Left renal pelvis (tissue), 4 donors: ENCODE measurements around the gene HAUS2. TPM values are rescaled to one million over a fixed set of nuclear protein-coding genes. Genes with fewer than 3 reads are reported as not detected.
A peak's percentile ranks its signal among the peaks of the same experiment; 100 is the strongest.
"Not testable (repeated sequence)": the region's sequence is repeated elsewhere in the genome, so short reads cannot be mapped to it uniquely, and the experiment has no call there.

Source experiments
- DNase-seq, 4 donors: peaks; one replicate each; pipeline ENCODE4 v3.0.0-alpha.2; 2013; ENCODE audit warnings: low read depth in 4 of 4, low spot score in 3 of 4
- polyA plus RNA-seq, 4 donors: library from polyadenylated mRNA; unstranded; fragments of 120-200 nt; gene quantifications; one replicate each; pipeline ENCODE4 v1.2.1, GENCODE V29; 2013; ENCODE audit not compliant: insufficient read length in 4 of 4

HAUS2 gene
- 10 to 100 TPM; 22.1 to 32.4 (median 27.1) TPM for polyA plus RNA-seq

DNA sequence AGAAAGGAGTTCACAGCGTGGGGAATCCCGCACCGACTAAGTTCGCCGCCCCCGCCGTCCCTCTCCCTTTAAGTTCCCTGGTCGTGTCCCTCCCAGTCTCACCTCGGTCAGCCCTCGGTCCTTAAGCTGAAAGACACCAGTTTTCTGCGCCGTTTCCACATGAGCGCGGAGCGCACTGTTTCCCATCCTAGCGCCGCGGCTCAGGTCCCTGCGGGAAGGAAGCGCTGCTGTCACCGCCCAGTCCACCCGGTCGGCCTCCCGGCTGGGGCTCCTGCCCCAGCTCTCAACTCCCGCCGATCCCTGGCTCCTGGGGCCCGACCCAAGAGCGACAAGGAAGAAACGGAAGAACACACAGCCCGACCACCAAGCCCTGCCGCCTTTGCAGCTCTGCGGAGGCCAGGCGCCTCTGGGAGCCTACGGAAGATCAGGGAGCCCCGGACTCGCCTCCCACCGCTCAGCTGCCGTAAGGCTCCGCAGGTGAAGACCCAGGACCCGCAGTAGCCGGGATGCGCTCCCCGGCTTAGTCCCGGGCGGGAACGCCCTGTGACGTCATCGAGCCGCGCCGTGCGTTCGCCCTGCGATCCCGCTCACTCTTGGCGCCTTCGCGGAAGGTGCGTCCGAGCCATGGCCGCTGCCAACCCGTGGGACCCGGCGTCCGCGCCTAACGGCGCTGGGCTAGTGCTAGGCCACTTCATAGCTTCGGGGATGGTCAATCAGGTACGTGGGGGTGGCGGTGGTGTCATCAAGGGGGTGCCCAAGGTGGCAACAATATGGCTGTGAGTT lies at the start of gene HAUS2, which contains the start of gene LRRC57:
Gene HAUS2, plus strand, starts transcription at position 590 of the 783 bp plus-strand sequence. Its CDS starts 35 bp downstream, at position 625.
Gene LRRC57, minus strand, starts transcription at position 545 of the 783 bp plus-strand sequence. Its CDS starts 359 bp downstream, at position 186.
- DNase-seq: peak; percentile 68 to 78 (median 78)

DNA sequence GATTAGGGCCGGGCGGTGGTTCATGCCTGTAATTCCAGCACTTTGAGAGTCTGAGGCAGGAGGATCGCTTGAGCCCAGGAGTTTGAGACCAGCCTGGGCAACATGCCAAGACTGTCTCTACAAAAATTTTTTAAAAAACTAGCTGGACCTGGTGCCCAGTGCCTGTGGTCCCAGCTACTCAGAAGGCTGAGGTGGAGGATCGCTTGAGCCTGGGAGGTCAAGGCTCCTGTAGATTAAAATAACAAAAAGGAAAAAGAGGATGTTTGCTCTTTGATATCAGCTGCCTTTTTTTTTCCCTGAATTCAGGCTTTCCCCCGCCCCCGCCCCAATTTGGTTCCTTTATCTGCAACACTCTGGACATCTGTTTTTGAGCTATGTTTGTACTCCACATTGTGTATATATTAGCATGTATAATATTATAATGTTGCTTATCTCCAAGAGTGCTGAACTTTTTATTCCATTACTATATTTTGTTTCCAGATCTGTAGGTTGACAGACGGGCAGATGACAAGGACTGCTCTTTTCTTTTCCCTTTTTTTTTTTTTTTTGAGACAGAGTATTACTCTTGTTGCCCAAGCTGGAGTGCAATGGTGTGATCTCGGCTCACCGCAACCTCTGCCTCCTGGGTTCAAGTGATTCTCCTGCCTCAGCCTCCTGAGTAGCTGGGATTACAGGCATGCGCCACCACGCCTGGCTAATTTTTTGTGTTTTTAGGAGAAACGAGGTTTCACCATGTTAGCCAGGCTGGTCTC lies 48.6 kb upstream of the HAUS2 start:
- no peak for DNase-seq

DNA sequence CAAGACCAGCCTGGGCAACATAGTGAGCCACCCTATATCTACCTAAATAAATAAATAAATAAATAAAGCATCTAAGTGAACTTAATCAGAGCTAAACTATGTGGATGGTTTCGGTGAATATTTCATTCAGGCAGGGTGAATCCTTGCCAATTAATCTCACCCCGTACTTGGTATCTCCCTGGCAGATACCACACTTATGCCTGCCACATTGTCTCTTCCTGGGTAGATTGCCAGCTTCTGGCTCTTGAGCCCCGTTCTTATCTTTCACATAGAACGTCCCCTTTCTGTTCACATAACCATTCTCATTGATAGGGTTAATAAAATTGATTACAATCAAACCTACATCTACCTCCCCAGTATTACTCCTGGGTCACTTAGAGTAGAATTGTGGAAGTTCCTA lies 46.2 kb upstream of the HAUS2 start:
- no peak for DNase-seq

DNA sequence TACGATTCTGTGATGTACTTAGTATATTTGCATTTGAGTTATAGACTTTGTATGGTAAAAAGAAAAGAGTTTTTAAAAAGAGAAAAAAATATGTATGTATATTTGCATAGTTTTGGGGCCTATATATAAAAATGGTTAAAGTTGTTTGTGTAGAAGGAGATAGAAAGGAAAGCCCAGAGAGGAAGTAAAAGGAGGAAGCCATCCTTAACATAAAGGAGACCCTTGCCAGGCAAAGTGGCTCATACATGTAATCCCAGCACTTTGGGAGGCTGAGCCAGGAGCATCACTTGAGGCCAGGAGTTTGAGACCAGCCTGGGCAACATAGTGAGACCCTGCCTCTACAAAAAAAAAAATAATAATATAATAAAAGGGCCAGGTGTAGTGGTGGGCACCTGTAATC lies 44.8 kb upstream of the HAUS2 start:
- DNase-seq: no peak

DNA sequence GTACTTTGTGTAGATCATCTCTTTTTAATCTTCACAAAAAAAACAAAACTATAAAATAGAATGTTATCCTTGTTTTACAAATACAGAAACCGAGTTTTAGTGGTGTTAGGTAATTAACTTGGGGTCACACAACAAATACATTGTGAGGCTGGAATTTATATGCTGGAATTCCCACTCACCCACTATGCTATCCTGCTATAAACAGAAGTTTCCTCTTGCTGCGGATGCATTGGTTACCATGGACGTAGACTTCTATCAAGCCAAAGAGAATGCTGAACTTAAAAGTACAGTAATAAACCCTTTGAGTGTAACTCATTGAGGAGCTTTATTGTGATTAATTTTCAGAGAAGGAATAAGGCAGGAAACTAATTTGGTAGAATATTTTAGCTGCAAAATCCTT lies 44.0 kb upstream of the HAUS2 start:
- DNase-seq: no peak

DNA sequence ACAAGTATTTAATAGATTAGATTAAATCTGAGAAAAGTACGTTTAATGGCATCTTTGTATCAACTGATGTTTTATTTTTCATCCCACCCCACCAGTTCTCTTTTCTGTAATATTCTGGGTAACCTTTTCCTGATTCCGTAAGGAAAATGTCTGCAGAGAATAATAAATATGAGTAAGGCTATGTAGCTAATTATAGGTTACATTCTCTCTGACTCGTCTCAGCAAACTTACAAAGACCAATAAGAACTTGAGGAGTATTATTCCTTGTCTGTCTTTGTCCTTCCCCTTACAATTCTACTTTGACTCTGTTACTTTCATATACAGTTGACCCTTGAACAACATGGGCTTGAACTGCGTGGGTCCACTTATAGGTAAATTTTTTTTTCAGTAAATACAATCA lies 41.1 kb upstream of the HAUS2 start:
- DNase-seq: no peak

DNA sequence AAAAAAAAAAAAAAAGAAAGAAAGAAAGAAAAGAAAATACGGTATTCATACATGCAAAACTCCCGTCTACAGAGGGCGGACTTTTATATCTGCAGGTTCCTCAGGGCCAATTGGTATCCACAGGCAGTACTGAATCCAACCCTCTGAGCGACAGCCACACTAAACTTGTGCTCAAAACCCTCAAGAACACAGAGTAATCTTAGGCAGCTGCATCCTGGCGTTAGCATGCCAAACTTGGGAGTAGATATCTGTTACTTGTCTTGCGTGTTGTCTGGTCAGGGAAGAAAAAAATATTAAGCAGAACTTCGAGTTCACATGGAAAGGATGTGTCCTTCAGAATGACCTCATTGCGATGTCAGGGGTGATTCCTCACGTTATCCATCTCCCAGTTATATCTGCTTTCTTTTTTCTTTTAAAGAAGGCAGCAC lies 40.4 kb upstream of the HAUS2 start:
- no peak for DNase-seq

DNA sequence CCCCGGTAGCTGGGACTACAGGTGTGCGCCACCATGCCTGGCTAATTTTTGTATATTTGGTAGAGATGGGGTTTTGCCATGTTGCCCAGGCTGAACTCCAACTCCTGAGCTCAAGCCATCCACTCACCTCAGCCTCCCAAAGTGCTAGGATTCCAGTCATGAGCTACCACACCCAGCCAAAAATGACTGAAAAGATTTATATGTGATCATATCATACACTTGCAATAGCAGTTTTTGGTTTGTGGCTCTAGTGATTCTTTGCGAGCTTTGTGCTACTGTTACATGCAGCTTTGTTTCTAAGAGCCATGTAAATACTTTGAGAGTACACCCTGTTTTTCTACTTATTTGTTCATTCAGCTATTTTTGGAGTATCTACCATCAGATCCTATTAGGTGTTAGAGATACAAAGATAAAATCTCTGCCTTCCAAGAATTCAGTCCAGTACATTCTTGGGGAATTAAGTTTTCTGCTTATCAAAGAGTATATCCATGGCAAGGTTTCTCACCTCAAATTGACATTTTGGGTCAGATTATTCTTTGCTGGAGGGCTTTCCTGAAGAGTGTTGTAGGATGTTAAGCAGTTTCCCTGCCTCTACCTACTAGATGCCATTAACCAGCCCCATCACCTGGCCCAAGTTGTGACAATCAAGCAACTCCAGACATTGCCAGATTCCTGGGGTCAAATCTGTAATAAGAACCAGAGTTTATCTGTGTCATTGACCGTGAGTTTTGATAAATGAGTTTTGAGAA lies 38.2 kb upstream of the HAUS2 start:
- no peak for DNase-seq

DNA sequence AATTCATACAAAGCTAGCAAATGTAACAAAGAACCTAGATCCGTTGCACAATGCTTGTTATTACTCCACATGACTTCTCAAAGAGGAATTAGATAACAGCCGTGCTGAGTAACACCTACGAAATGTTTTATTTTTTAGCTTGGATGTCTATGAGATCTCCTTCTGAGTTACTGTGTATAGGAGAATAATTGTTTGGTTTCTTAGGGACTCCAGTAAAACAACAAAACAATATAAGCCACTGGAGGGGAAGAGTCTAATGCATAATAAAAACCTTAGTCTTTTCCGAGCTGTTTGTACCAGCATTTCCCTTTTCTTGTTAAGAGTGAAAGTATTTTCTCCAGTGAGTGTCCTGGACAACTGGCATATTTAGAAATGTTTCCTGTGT lies 37.6 kb upstream of the HAUS2 start:
- no peak for DNase-seq

DNA sequence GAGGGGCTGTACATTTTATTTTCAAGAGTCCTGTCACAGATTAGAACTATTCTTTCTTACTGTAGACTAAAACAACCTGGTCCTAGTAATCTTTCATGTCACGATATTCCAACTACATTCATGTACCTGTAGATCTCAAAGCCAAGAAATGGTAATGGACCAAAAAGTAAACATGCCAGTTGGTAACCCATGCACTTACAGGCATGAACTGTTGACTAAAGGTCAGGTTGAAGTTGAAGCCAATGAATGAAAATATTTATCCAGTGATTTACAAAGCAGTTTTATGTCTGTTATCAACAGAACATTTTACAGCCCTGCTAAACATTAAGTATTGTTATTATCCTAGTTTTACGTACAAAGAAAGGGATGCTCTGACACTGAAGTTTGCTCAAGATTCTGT lies 25.3 kb upstream of the HAUS2 start:
- DNase-seq: no peak

DNA sequence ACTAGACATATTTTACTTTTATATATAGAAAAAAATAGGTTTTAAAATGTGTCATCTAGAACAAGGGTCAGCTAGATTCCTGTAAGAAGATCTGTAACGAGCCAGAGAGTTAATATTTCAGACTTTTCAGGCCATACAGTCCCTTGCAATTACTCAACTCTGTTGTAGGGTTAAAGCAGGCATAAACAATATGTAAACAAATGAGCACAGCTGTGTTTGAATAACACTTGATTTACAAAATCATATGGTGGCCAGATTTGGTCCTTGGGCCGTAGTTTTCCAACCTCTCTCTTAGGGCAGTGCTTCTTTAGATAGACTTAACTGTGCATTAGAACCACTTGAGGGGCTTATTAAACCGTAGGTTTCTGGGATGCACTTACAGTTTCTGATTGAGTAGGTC lies 19.7 kb upstream of the HAUS2 start:
- no peak for DNase-seq

DNA sequence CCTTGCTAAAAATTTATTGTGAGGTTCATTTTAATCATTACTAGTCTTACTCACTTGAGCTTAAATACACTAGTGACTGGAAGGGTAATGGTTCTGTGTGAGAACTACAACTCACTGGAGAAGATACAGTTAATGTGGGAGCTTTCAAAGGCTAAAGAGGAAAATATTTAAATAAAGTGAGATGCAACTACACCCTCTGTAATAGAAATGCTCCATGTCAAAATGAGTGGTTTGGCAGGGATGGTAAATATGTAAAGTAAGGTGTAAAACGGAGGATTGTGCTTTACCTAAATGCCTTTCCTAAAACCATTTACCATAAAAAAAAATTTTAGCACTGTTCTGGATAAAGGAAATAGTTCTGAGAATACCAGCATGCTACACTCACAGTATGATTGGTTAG lies 15.4 kb upstream of the HAUS2 start:
- DNase-seq: no peak

DNA sequence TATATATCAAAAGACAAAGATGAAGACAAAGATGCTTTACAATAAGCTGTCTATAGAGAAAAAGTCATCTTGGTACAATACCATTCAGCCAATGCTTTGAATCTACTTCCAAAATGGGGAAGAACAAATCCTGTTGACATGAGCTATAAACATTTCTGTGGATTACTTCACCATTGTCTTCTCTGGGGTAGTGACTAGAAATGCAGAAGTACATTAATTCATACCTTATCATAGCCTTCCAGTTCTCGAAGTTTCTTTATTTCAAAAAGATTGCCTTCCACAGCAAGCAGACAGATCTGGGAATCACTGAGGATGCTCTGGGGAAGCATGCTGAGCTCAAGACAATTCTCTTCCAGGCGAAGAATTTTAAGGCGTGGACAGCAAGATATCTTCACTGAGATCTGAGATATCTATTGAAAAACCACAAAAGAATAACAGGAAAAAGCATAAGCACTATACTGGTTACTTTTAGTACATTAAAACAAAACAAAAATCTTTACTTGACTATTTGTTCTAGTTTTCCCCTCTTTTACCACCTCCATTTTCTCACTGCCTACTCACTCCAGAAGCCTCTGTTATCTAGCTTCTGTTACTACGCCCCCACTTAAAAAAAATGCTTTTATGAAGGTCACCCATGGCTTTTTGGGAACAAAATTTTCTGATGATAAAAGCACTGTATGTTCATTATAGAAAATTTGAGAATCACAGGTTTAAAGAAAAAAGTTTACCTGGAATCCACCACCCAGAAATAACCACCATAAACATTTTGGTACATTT lies 3.6 kb upstream of the HAUS2 start:
- DNase-seq: no peak

DNA sequence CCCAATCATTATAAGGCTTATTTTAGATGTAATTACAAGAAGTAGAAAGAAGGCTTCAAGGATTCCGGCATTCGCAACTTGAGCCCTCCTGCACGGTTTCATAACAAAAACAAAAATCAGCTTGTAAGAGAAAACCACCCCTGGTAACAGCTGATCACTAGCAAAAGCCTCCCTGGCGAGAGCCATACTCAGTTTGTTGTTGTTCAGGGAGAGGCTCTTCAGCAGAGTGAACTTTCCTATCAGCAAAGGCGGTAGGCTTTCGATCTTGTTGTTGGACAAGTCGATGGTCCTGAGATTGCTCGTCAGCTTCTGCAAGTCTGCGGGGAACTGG lies 755 bp upstream of the HAUS2 start:
- peak in 2 of 4 donors; percentile 1 to 3 for DNase-seq

DNA sequence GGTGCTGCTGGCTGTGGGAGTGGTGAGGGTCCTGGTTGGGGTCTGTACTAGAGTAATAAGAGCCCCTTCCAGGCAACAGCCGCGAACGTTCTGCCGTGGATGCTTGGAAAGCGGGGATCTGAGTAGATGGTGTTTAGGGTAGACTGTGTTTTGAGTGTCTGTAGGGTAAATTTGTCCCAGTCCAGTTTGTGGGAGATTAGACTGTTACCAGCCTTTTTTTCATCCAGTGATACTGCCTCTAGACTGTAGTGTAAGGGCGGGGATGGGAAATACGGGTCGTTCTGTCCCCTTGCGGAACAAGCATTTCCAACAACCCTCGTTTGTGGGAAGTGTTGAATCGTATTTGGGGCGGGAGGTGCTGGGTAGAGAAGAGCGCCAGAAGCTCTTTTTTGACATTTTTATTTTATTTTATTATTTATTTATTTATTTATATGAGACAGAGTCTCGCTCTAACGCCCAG lies 424 bp downstream of the HAUS2 start:
- peak in 2 of 4 donors; percentile 30 to 69 for DNase-seq

DNA sequence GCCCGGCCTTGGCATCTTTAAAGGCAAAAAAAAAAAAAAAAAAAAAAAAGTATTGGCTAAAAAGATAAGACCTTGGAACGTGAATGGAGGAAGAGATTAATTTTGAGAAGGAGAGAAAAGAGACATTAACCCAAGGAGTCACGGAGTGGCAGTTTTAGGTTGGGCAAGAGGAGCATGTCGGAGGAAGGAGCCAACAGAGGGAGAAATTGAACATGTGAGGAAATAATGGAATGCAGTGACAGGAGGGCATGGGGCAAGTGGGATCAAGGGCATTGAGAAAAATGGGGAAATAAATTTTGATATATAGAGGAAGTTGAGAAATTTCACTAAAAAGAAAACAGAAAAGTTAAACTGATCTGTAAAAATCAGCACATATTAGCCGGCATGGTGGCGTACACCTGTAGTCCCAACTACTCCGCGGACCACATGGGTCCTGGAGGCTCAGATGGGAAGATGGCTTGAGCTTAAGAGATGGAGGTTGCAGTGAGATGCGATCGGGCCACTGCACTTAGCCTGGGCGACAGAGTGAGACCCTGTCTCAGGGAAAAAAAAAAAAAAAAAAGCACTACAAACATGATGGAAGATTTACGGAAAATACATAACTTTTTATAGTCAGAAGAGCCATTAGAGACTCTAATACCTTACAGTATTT lies 1.2 kb downstream of the HAUS2 start:
- DNase-seq: no peak

DNA sequence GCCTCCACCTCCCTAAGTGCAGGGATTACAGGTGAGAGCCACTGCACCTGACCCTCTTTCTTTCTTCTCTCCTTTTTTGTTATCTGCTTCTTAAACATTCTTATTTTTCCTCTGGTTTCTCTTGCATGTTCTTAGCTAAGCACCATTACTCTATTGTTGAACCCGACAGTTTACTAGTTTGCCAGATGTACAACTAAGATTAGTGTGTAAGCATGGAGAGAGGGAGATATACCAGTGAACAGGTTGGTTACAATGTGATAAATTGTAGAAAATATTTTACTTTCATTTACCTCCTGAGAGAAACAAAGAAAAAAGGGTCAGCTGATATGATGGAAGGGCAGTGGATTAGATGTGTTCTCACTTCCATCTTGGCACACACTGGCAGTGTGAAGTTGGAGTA lies 4.9 kb downstream of the HAUS2 start:
- DNase-seq: no peak

DNA sequence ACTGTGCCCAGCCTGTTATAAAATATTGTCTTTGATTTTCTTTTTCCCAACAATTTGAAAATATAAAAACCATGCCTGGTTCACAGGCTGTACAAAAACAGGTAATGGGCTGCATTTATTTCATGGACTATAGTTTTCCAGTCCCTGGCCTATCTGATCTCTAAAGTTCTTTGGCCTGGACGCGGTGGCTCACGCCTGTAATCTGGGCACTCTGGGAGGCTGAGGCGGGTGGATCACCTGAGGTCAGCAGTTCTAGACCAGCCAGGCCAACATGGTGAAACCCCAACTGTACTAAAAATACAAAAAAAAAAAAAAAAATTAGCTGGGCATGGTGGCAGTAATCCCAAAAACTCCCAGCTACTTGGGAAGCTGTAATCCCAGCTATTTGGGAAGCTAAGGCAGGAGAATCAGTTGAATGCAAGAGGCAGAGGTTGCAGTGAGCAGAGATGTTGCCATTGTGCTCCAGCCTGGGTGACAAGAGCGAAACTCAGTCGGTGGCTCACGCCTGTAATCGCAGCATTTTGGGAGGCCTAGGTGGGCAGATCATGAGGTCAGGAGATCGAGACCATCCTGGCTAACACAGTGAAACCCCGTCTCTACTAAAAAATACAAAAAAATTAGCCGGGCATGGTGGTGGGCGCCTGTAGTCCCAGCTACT lies 8.0 kb downstream of the HAUS2 start:
- DNase-seq: not testable (repeated sequence)

DNA sequence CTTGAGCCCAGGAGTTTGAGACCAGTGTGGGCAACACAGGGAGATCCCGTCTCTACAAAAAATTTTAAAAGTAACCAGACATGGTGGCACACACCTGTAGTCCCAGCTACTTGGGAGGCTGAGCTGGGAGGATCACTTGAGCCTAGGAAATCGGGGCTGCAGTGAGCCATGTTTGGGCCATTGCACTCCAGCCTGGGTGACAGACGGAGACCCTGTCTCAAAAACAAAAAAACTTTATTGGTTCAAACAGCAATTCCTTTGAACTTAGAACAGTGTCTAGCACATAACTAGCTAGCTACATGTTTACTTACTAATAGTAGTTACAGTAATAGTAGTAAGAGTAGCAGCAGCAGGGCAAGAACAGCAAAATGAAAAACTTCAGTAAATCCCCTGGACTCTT lies 10.1 kb downstream of the HAUS2 start:
- DNase-seq: no peak
